Measurements from ENCODE around the gene MRFAP1.

GRCh38 chr4:6606465-6607235 lies 33.8 kb upstream of the MRFAP1 start:
- TF ChIP-seq CTCF (IDR thresholded peaks at IDR 0.05) (no peak), REST (IDR thresholded peaks at IDR 0.05; ENCODE audit: insufficient read depth in 1 of 2, low read depth in 2 of 2, low read length in 1 of 2) (no peak)
